A549 (cell line): ENCODE measurements around the gene SMARCB1. TPM values are rescaled to one million over a fixed set of nuclear protein-coding genes. Genes with fewer than 3 reads are reported as not detected.

Source experiments
- ATAC-seq, 2 experiments: fragments of 200-7000 bp in 1 of 2; fragments of >200 bp in 1 of 2; cut with Nextera tagmentation in 1 of 2; cut with Tn5 transposase in 1 of 2; 3 replicates each; pipeline versions ENCODE4 v1.8.0 to v1.9.1; 2018 to 2020; ENCODE audit warnings: mild to moderate bottlenecking in 1 of 2, moderate library complexity in 1 of 2
- CTCF ChIA-PET: fragments of 300-600 bp; sonication (Branson Sonifier 250); formaldehyde crosslinking; extraction: SDS; loops from one replicate; lab custom pipeline; 2021; ENCODE audit warnings: antibody characterized with exemption, inconsistent platforms; lab: Yijun Ruan, JAX
- POLR2A ChIA-PET: fragments of 350-600 bp; formaldehyde crosslinking; extraction: SDS; loops from one replicate; lab custom pipeline; 2021; ENCODE audit warnings: antibody characterized with exemption, inconsistent platforms; lab: Yijun Ruan, JAX
- DNase-seq, 2 experiments: peaks; one replicate each; pipeline versions ENCODE4 v3.0.0 to v3.0.0-alpha.2; 2011 to 2016; ENCODE audit warnings: low read depth in 1 of 2, low spot score in 1 of 2
- FAIRE-seq: peaks from 2 replicates; lab custom pipeline; 2011; peaks lifted over from hg19 to GRCh38; lab: Jason Lieb, UNC
- H3K27ac ChIP-seq, 2 experiments: fragments of >200 bp; sonication (Bioruptor Twin); formaldehyde crosslinking; 3 replicates each; pipeline ENCODE4 v1.5.1; 2016 to 2017
- H3K4me1 ChIP-seq: fragments of >200 bp; sonication (Bioruptor Twin); formaldehyde crosslinking; 3 replicates; pipeline ENCODE4 v1.6.1; 2016
- H3K4me2 ChIP-seq: fragments of >200 bp; sonication (Bioruptor Twin); formaldehyde crosslinking; 3 replicates; pipeline ENCODE4 v1.6.1; 2016
- H3K4me3 ChIP-seq: fragments of >200 bp; sonication (Bioruptor Twin); formaldehyde crosslinking; 3 replicates; pipeline ENCODE4 v1.5.1; 2016
- H3K9me3 ChIP-seq: fragments of >200 bp; sonication (Bioruptor Twin); formaldehyde crosslinking; 3 replicates; pipeline ENCODE4 v1.6.1; 2016
- BHLHE40 ChIP-seq: IDR thresholded peaks from 2 replicates; pipeline ENCODE4 v1.6.1; 2012; ENCODE audit warnings: low read depth, low read length, inconsistent platforms
- CBX2 ChIP-seq: fragments of 200-600 bp; sonication (generic); IDR thresholded peaks from 2 replicates; pipeline ENCODE4 v1.6.1; 2016; ENCODE audit warnings: low read depth, mild to moderate bottlenecking, borderline replicate concordance
- CHD2 ChIP-seq: fragments of 150-350 bp; IDR thresholded peaks from 2 replicates; pipeline ENCODE4 v1.6.1; 2014; ENCODE audit warnings: low read length; ENCODE audit not compliant: partially characterized antibody
- CHD4 ChIP-seq: fragments of 200-600 bp; sonication (generic); IDR thresholded peaks from 2 replicates; pipeline ENCODE4 v1.6.1; 2016; ENCODE audit warnings: antibody characterized with exemption, mild to moderate bottlenecking, borderline replicate concordance
- EHF ChIP-seq: fragments of 250-450 bp; sonication (Bioruptor Pico); IDR thresholded peaks from 2 replicates; pipeline ENCODE4 v1.5.0; 2020; ENCODE audit warnings: mild to moderate bottlenecking
- FOSL2 ChIP-seq, 2 experiments: fragments of 450-650 bp in 1 of 2; fragments of >200 bp in 1 of 2; sonication (Bioruptor Twin) in 1 of 2; formaldehyde crosslinking; IDR thresholded peaks; 2 replicates each; pipeline versions ENCODE4 v1.5.0 to v1.6.1; 2016 to 2020; ENCODE audit warnings: mild to moderate bottlenecking in 1 of 2, moderate library complexity in 1 of 2
- FOXS1 ChIP-seq: fragments of 250-450 bp; sonication (Bioruptor Pico); IDR thresholded peaks from 2 replicates; pipeline ENCODE4 v1.5.0; 2020; ENCODE audit warnings: mild to moderate bottlenecking, moderate library complexity
- GATA3 ChIP-seq: IDR thresholded peaks from 2 replicates; pipeline ENCODE4 v1.6.1; 2012; ENCODE audit warnings: borderline replicate concordance
- HOXB13 ChIP-seq: fragments of 250-450 bp; sonication (Bioruptor Pico); IDR thresholded peaks from 2 replicates; pipeline ENCODE4 v1.5.0; 2020; ENCODE audit warnings: low read depth, mild to moderate bottlenecking, moderate library complexity
- MAZ ChIP-seq: fragments of 150-350 bp; IDR thresholded peaks from 2 replicates; pipeline ENCODE4 v1.6.1; 2014; ENCODE audit warnings: antibody characterized with exemption, low read depth, low read length, borderline replicate concordance
- MYC ChIP-seq: IDR thresholded peaks from 2 replicates; pipeline ENCODE4 v1.6.1; 2012; ENCODE audit warnings: mild to moderate bottlenecking, inconsistent platforms, low read length, improper control_type of control experiment, borderline replicate concordance
- NFE2L2 ChIP-seq: fragments of 150-350 bp; conservative IDR thresholded peaks from 2 replicates; pipeline ENCODE4 v1.6.1; 2014; ENCODE audit warnings: low read length
- NR3C1 ChIP-seq: fragments of >200 bp; sonication (Bioruptor Twin); formaldehyde crosslinking; IDR thresholded peaks from 3 replicates; pipeline ENCODE4 v1.6.1; 2017
- POLR2A ChIP-seq: IDR thresholded peaks from 2 replicates; pipeline ENCODE4 v1.6.1; 2012; ENCODE audit warnings: mild to moderate bottlenecking, low read length
- POLR2AphosphoS2 ChIP-seq: conservative IDR thresholded peaks from 2 replicates; pipeline ENCODE4 v1.6.1; 2012; ENCODE audit warnings: low read length, improper control_type of control experiment, inconsistent platforms
- RAD21 ChIP-seq, 2 experiments: fragments of >200 bp in 1 of 2; sonication (Bioruptor Twin) in 1 of 2; formaldehyde crosslinking in 1 of 2; IDR thresholded peaks in 1 of 2; conservative IDR thresholded peaks in 1 of 2; 2 replicates in 1 of 2; 3 replicates in 1 of 2; pipeline ENCODE4 v1.6.1; 2012 to 2018; ENCODE audit warnings: inconsistent platforms in 1 of 2
- REST ChIP-seq: fragments of 200-600 bp; sonication (generic); IDR thresholded peaks from 2 replicates; pipeline ENCODE4 v1.6.1; 2016; ENCODE audit warnings: antibody characterized with exemption, mild to moderate bottlenecking, moderate library complexity
- SREBF2 ChIP-seq: fragments of 450-650 bp; IDR thresholded peaks from 2 replicates; pipeline ENCODE4 v1.6.1; 2014; ENCODE audit warnings: mild to moderate bottlenecking, moderate library complexity
- TP53 ChIP-seq: fragments of 250-450 bp; sonication (Bioruptor Pico); IDR thresholded peaks from 2 replicates; pipeline ENCODE4 v1.5.0; 2021; ENCODE audit warnings: mild to moderate bottlenecking, moderate library complexity
- ZC3H11A ChIP-seq: fragments of 450-650 bp; IDR thresholded peaks from 2 replicates; pipeline ENCODE4 v1.6.1; 2014; ENCODE audit warnings: antibody characterized with exemption, mild to moderate bottlenecking
- ZSCAN20 ChIP-seq: fragments of 250-450 bp; sonication (Bioruptor Pico); IDR thresholded peaks from 2 replicates; pipeline ENCODE4 v1.8.0; 2022; ENCODE audit warnings: mild to moderate bottlenecking, moderate library complexity
- WGBS: methylation state at CpG from one replicate; pipeline ENCODE4 v1.1.6; 2017; ENCODE audit errors: missing lambda C conversion rate; 5-methylcytosine and 5-hydroxymethylcytosine counted together
- polyA plus RNA-seq, 4 experiments: library from polyadenylated mRNA; depleted of rRNA in 3 of 4; stranded (reverse); fragments of >200 nt; fragmentation: RNase III in 1 of 4; extraction: RNeasy Plus Mini Kit Qiagen cat#74134 plus additional on column Dnase treatment in 1 of 4; gene quantifications; 2 replicates in 3 of 4; 3 replicates in 1 of 4; pipeline ENCODE4 v1.2.3, GENCODE V29; 2011 to 2017
- TF ChIP-seq, protein P1 (sequence below): fragments of >200 bp; sonication (Bioruptor Twin); formaldehyde crosslinking; IDR thresholded peaks from 3 replicates; pipeline ENCODE4 v1.6.1; 2016
- TF ChIP-seq, protein P2 (sequence below): fragments of >200 bp; sonication (Bioruptor Twin); formaldehyde crosslinking; IDR thresholded peaks from 2 replicates; pipeline ENCODE4 v1.6.1; 2016
- TF ChIP-seq, protein P3 (sequence below): fragments of 250-450 bp; sonication (Bioruptor Pico); IDR thresholded peaks from 2 replicates; pipeline ENCODE4 v1.5.0; 2021; ENCODE audit warnings: mild to moderate bottlenecking, moderate library complexity, borderline replicate concordance

The SMARCB1 gene
- polyA plus RNA-seq, 2 of the 4 experiments (the other 2 are of a cell fraction) = 65.6 to 133 TPM

GRCh38 chr22:23787910-23788309, 1.1 kb downstream of the SMARCB1 start:
- whole genome bisulfite sequencing = 83% methylated on average over 3 of the region's 3 CpGs
- Histone ChIP-seq H3K4me1 (peaks cover 28% of the 10 kb centered on the region), H3K4me2 (peak overlapping the region; percentile 89), H3K9me3 (no peaks in the 10 kb centered on the region), H3K27ac (peak overlapping the region; percentile 99 to 100), H3K4me3 (peak overlapping the region; percentile 89)
- FAIRE-seq = no peak
- TF ChIP-seq BHLHE40 (no peak), POLR2AphosphoS2 (no peak), GATA3 (no peak), SREBF2 (no peak), TP53 (no peak), EHF (CRISPR knock-in tag) (no peak), FOSL2 (IDR thresholded peaks at IDR 0.05) (no peak), FOSL2 (CRISPR knock-in tag; IDR thresholded peaks at IDR 0.05) (no peak), NFE2L2 (no peak), FOXS1 (no peak), MAZ (no peak), NR3C1 (no peak), POLR2A (no peak), CBX2 (no peak), HOXB13 (CRISPR knock-in tag) (no peak), REST (no peak)
- TF ChIP-seq, protein P1, sequence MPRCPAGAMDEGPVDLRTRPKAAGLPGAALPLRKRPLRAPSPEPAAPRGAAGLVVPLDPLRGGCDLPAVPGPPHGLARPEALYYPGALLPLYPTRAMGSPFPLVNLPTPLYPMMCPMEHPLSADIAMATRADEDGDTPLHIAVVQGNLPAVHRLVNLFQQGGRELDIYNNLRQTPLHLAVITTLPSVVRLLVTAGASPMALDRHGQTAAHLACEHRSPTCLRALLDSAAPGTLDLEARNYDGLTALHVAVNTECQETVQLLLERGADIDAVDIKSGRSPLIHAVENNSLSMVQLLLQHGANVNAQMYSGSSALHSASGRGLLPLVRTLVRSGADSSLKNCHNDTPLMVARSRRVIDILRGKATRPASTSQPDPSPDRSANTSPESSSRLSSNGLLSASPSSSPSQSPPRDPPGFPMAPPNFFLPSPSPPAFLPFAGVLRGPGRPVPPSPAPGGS = no peak
- TF ChIP-seq, protein P2, sequence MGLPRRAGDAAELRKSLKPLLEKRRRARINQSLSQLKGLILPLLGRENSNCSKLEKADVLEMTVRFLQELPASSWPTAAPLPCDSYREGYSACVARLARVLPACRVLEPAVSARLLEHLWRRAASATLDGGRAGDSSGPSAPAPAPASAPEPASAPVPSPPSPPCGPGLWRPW = no peak
- ATAC-seq = no peak
- ChIA-PET CTCF (interaction anchor here (1.9 to 3.2 kb wide), 2 partner anchors 14 to 19 kb away, joined by 4 to 14 read pairs; partner anchors contain the start of gene CHCHD10), POLR2A (no interaction called here)
- no peak for DNase-seq

DNA sequence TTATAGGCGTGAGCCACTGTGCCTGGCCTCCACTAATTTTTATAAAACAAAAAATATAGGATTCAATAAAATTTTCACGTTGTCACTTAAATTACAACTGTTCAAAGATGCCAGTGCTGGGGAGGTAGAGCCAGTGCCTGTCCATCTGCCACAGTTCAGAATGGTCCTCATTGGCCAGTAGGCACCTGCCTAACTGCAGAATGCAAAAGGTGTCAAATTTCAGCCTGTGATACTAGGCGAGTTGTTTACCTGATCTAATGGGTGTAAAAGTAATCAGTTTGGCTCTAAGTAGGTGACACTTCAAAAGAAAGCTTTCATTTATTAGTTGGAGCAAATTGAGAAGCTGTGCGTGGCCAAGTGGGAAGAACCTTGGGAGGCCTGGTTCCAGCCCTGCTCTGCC, 2.4 kb downstream of the SMARCB1 start:
- WGBS = 94% methylated on average over 4 of the region's 4 CpGs
- DNase-seq (no peak), ATAC-seq (no peak), FAIRE-seq (no peak)
- H3K4me1 ChIP-seq = peaks cover 20% of the 10 kb centered on the region
- no peaks in the 10 kb centered on the region for H3K9me3 ChIP-seq
- H3K4me2 ChIP-seq = no peak overlapping the region
- no peak overlapping the region for H3K4me3 ChIP-seq
- TF ChIP-seq ZC3H11A (no peak), CHD4 (no peak), HOXB13 (CRISPR knock-in tag) (no peak), ZSCAN20 (CRISPR knock-in tag) (no peak), MAZ (no peak), NFE2L2 (no peak), RAD21 (conservative IDR thresholded peaks at IDR 0.05 in 1 of 2, IDR thresholded peaks at IDR 0.05 in 1 of 2) (no peak), MYC (no peak), POLR2A (no peak), CHD2 (no peak)
- TF ChIP-seq, protein P3, sequence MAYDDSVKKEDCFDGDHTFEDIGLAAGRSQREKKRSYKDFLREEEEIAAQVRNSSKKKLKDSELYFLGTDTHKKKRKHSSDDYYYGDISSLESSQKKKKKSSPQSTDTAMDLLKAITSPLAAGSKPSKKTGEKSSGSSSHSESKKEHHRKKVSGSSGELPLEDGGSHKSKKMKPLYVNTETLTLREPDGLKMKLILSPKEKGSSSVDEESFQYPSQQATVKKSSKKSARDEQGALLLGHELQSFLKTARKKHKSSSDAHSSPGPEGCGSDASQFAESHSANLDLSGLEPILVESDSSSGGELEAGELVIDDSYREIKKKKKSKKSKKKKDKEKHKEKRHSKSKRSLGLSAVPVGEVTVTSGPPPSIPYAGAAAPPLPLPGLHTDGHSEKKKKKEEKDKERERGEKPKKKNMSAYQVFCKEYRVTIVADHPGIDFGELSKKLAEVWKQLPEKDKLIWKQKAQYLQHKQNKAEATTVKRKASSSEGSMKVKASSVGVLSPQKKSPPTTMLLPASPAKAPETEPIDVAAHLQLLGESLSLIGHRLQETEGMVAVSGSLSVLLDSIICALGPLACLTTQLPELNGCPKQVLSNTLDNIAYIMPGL (CRISPR knock-in tag) = no peak
- no peak overlapping the region for H3K27ac ChIP-seq
- POLR2A ChIA-PET = no interaction called here
- CTCF ChIA-PET = interaction anchor here (0.7 to 3.2 kb wide), 6 partner anchors 15 to 56 kb away, joined by 3 to 14 read pairs (median 4); partner anchors contain the start of gene CHCHD10
